Activated naive CD8-positive, alpha-beta T cell treated with anti-CD3 and anti-CD28 coated beads, Interleukin-2, amount 10 ng/mL, durations not matched to agents 7 days and 5 days (primary cell): ENCODE data around the gene CDHR2. TPM values are rescaled to one million over a fixed set of nuclear protein-coding genes. Genes with fewer than 3 reads are reported as not detected.

ENCODE experiments used
- ATAC-seq: fragments of 150-1000 bp; cut with Tn5 transposase; one replicate; pipeline ENCODE4 v1.10.0; 2021; ENCODE audit warnings: low read depth, moderate library complexity
- POLR2A ChIA-PET: fragments of 350-600 bp; sonication (Branson Sonifier 250); formaldehyde crosslinking; loops from one replicate; lab custom pipeline; 2021; ENCODE audit warnings: antibody characterized with exemption; lab: Charles Lee
- DNase-seq: peaks from one replicate; pipeline ENCODE4 v3.0.0; 2021
- H3K27ac Mint-ChIP-seq: one replicate; pipeline ENCODE4 v1.8.0; 2022; ENCODE audit warnings: mild to moderate bottlenecking, mixed read lengths
- H3K27me3 Mint-ChIP-seq: one replicate; pipeline ENCODE4 v1.8.0; 2022; ENCODE audit warnings: mild to moderate bottlenecking, moderate library complexity, mixed read lengths
- H3K36me3 Mint-ChIP-seq: one replicate; pipeline ENCODE4 v1.8.0; 2021; ENCODE audit warnings: mild to moderate bottlenecking, mixed read lengths
- H3K4me1 Mint-ChIP-seq: one replicate; pipeline ENCODE4 v1.8.0; 2021; ENCODE audit warnings: mixed read lengths
- H3K4me3 Mint-ChIP-seq: one replicate; pipeline ENCODE4 v1.8.0; 2022; ENCODE audit warnings: mild to moderate bottlenecking, moderate library complexity, mixed read lengths
- H3K9me3 Mint-ChIP-seq: one replicate; pipeline ENCODE4 v1.8.0; 2021; ENCODE audit warnings: mixed read lengths
- total RNA-seq, 2 experiments: library from RNA; stranded (reverse); gene quantifications; one replicate each; pipeline ENCODE4 v1.2.3, GENCODE V29; 2021

CDHR2 gene
- total RNA-seq, 2 experiments from 2014 or later = 2.4 to 3.8 TPM

GRCh38 chr5:176537554-176538229 is 11.4 kb upstream of the CDHR2 start:
- DNase-seq (peak; percentile 89), ATAC-seq (peak; percentile 70)
- Mint-ChIP-seq H3K36me3 (peaks cover 11% of the 10 kb centered on the region), H3K4me3 (peak overlapping the region; percentile 100), H3K4me1 (peaks cover 63% of the 10 kb centered on the region), H3K9me3 (no peaks in the 10 kb centered on the region), H3K27ac (peak overlapping the region; percentile 99), H3K27me3 (no peaks in the 10 kb centered on the region)
- POLR2A ChIA-PET = interaction anchor here (0.6 to 5.6 kb wide), 21 partner anchors 9 to 918 kb away, joined by 3 to 60 read pairs (median 5); partner anchors contain the start of genes CLTB, FAF2, HIGD2A and KIAA1191

DNA sequence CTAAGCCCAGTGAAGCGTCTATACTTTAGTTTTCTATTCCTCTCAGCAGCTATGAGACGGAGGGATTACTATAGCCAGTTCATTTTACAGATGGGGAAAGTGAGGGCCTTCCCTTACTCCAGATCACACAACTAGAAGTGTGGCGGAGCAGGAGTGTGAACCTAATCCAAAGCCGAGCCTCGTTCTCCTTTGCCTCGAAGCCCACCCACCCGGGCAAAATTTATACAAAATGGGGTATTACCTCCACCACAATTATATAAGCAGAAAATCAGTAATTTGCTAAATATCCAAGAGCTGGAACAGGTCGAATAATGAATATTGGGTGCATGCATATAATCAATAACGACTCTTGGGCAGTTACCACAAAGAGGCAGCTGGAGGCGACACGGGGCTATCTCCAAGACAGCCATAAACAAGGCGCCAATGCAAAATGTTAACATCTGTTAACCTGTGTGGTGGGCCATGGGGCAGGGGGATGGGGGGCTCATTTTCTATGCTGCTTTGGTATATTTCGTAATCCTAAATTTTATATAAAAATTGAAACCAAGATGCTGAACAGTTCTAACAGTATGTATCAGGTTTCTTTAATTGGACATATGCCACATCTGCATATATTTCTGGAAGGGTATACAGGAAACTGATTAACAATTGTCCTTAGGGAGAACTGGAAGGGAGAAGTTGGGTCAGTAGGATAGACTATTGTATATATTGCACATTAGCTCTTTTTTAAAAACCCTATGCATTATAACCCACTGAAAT is 10.7 kb upstream of the CDHR2 start:
- Mint-ChIP-seq H3K4me1 (peaks cover 58% of the 10 kb centered on the region), H3K4me3 (peak overlapping the region; percentile 100), H3K27ac (peak overlapping the region; percentile 99), H3K36me3 (peaks cover 11% of the 10 kb centered on the region), H3K27me3 (no peaks in the 10 kb centered on the region), H3K9me3 (no peaks in the 10 kb centered on the region)
- ATAC-seq = no peak
- POLR2A ChIA-PET = interaction anchor here (0.6 to 5.6 kb wide), 14 partner anchors 9 to 917 kb away, joined by 3 to 60 read pairs (median 5); partner anchors contain the start of genes FAF2, HIGD2A, NOP16 and TSPAN17
- DNase-seq = no peak

DNA sequence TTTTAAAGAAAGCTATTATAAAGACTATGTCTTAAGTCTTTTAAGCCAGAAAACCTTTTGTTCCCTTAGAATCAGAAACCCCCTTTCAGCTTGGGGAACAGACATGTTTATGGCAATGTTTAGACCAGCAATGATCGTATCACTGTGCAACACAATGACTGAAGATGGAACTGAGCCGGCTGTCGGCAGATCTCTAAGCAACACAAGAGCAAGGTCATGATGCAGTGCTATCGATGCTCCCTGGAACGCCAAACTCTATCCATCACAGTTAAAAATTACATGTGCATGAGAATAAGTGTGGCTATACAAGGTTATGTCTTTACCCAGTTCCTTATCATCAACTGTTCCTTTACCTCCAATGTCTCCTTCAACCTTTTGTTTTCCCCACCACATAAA is 10.2 kb upstream of the CDHR2 start:
- DNase-seq (no peak), ATAC-seq (no peak)
- Mint-ChIP-seq H3K4me1 (peaks cover 53% of the 10 kb centered on the region), H3K9me3 (no peaks in the 10 kb centered on the region), H3K27ac (peak overlapping the region; percentile 51), H3K27me3 (no peaks in the 10 kb centered on the region), H3K4me3 (no peak overlapping the region), H3K36me3 (peaks cover 9% of the 10 kb centered on the region)
- POLR2A ChIA-PET = interaction anchor here (0.9 to 6.5 kb wide), 5 partner anchors 7 to 108 kb away, joined by 4 to 167 read pairs (median 11); partner anchors contain the start of gene TSPAN17

DNA sequence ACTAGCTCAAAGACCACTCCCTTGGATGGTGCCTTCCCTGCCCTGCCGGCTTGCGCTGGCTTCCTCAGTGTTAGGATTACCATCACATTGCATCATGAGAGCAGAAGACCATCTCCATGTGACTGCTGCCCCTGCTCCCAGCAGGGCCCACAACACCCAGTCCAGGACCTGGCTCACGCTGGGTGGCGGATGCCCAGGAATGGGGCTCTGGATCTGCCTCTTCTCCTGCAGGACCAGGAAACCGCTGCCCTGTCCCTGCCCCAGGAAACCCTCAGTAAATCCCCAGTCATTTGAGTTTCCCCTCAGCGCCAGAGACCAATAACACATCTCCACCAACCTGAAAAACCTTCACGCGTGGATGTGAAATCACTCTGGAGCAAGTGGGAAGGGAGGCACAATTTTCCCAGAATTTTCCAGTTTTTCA is 8.7 kb upstream of the CDHR2 start:
- POLR2A ChIA-PET = interaction anchor here (0.8 to 6.5 kb wide), 4 partner anchors 8 to 125 kb away, joined by 3 to 167 read pairs (median 4); no protein-coding TSS in a partner anchor
- Mint-ChIP-seq H3K4me3 (peak overlapping the region; percentile 97), H3K4me1 (peaks cover 54% of the 10 kb centered on the region), H3K36me3 (peaks cover 4% of the 10 kb centered on the region), H3K9me3 (no peaks in the 10 kb centered on the region), H3K27me3 (no peaks in the 10 kb centered on the region), H3K27ac (peak overlapping the region; percentile 96)
- DNase-seq = no peak
- ATAC-seq = no peak

DNA sequence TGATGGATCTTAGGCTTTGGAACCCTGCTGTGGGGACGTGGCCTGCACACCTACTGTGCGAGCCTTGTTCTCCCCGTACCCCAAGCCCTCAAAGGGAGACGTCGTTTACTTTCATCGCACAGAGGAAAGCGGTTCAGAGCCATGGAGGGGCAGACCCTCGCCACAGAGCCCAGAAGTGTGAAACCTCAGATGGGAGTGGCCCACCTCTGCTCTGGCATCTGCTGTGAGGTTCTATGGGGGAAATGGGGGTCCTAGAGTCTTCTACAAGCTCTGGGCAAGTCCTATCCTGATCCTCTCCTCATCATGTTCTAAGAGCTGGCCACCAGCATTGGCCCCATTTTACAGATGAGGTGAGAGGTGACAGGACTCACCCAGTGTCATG is 8.2 kb upstream of the CDHR2 start:
- H3K27me3 Mint-ChIP-seq = no peaks in the 10 kb centered on the region
- POLR2A ChIA-PET = interaction anchor here (0.6 to 6.5 kb wide), 4 partner anchors 9 to 125 kb away, joined by 3 to 167 read pairs (median 12); no protein-coding TSS in a partner anchor
- H3K36me3 Mint-ChIP-seq = no peaks in the 10 kb centered on the region
- ATAC-seq = no peak
- no peak for DNase-seq
- peaks cover 54% of the 10 kb centered on the region for H3K4me1 Mint-ChIP-seq
- peak overlapping the region; percentile 97 for H3K4me3 Mint-ChIP-seq
- H3K27ac Mint-ChIP-seq = peak overlapping the region; percentile 96
- H3K9me3 Mint-ChIP-seq = no peaks in the 10 kb centered on the region

- H3K36me3 Mint-ChIP-seq = no peaks in the 10 kb centered on the region
- DNase-seq = peak; percentile 78
- peaks cover 54% of the 10 kb centered on the region for H3K4me1 Mint-ChIP-seq
- POLR2A ChIA-PET = interaction anchor here (0.6 to 6.5 kb wide), 4 partner anchors 9 to 113 kb away, joined by 3 to 167 read pairs (median 14); no protein-coding TSS in a partner anchor
- H3K27me3 Mint-ChIP-seq = no peaks in the 10 kb centered on the region
- H3K9me3 Mint-ChIP-seq = no peaks in the 10 kb centered on the region
- H3K27ac Mint-ChIP-seq = peak overlapping the region; percentile 96
- H3K4me3 Mint-ChIP-seq = peak overlapping the region; percentile 97
- peak; percentile 14 for ATAC-seq
These were observed 7.6 kb upstream of the CDHR2 start for GRCh38 chr5:176541338-176542134.

- Mint-ChIP-seq H3K4me1 (peaks cover 54% of the 10 kb centered on the region), H3K27ac (peak overlapping the region; percentile 96), H3K9me3 (no peaks in the 10 kb centered on the region), H3K27me3 (no peaks in the 10 kb centered on the region), H3K36me3 (no peaks in the 10 kb centered on the region), H3K4me3 (peak overlapping the region; percentile 97)
- ATAC-seq (peak; percentile 5), DNase-seq (peak; percentile 82)
- POLR2A ChIA-PET = interaction anchor here (0.7 to 6.5 kb wide), 7 partner anchors 10 to 125 kb away, joined by 3 to 167 read pairs (median 20); partner anchors contain the start of genes CLTB and FAF2
These were observed 7.0 kb upstream of the CDHR2 start for GRCh38 chr5:176542135-176542595.

- no peaks in the 10 kb centered on the region for H3K9me3 Mint-ChIP-seq
- POLR2A ChIA-PET = interaction anchor here (0.7 to 6.5 kb wide), 13 partner anchors 9 to 153 kb away, joined by 3 to 167 read pairs (median 6); partner anchors contain the start of genes CLTB, FAF2 and HIGD2A
- no peaks in the 10 kb centered on the region for H3K36me3 Mint-ChIP-seq
- peaks cover 54% of the 10 kb centered on the region for H3K4me1 Mint-ChIP-seq
- no peaks in the 10 kb centered on the region for H3K27me3 Mint-ChIP-seq
- ATAC-seq (peak; percentile 32), DNase-seq (no peak)
- peak overlapping the region; percentile 97 for H3K4me3 Mint-ChIP-seq
- peak overlapping the region; percentile 96 for H3K27ac Mint-ChIP-seq
These were observed 6.3 kb upstream of the CDHR2 start for GRCh38 chr5:176542596-176543427.

DNA sequence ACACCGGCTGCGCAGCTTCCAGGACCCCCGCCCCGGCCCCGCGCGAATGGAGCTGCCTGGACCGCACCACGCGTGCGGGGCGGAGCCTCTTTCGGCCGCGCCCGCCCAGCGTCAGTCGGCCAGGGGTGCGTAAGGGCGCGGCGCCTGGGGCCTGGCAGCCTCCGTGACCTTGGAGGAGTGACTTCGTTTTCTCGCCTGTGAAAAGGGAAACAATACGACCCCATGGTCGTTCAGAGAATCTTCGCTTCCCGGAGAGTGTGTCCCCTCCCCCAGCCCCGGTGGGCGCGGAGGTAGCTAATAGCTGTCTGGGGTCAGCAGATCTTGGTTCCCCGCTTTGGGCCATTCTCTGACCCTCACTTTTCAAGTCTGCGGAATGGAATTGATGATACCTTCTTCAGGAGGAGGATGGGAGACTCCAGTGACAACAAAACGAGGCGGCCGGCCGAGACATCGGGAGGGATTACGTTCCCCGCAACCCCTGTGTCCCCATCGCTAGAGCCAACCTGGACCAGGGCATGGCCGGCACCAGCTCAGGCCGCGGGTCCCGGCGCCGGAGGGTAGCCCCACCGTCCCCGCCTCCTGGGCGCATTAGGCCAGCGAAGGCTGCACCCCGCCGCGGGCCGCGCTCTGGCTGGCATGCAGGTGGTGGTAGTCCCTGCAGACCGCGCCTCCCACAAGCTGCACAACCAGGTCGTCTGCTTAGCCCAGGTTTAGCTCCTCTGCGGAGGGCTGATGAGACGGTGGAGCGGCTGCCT is 5.5 kb upstream of the CDHR2 start:
- Mint-ChIP-seq H3K36me3 (no peaks in the 10 kb centered on the region), H3K4me1 (peaks cover 47% of the 10 kb centered on the region)

GRCh38 chr5:176545388-176545736 is 3.8 kb upstream of the CDHR2 start:
- no peaks in the 10 kb centered on the region for H3K27me3 Mint-ChIP-seq
- no peak overlapping the region for H3K27ac Mint-ChIP-seq
- ATAC-seq (no peak), DNase-seq (no peak)
- POLR2A ChIA-PET = interaction anchor here (6.5 kb wide), 1 partner anchor 13 kb away, joined by 167 read pairs; no protein-coding TSS in a partner anchor
- H3K36me3 Mint-ChIP-seq = no peaks in the 10 kb centered on the region
- no peaks in the 10 kb centered on the region for H3K9me3 Mint-ChIP-seq
- H3K4me1 Mint-ChIP-seq = peaks cover 34% of the 10 kb centered on the region
- H3K4me3 Mint-ChIP-seq = no peak overlapping the region

More for the DNA sequence above, 5.5 kb upstream of the CDHR2 start:
- Mint-ChIP-seq H3K27me3 (no peaks in the 10 kb centered on the region), H3K4me3 (peak overlapping the region; percentile 94), H3K27ac (peak overlapping the region; percentile 96), H3K9me3 (no peaks in the 10 kb centered on the region)
- DNase-seq (peak; percentile 89), ATAC-seq (peak; percentile 78)
- POLR2A ChIA-PET = interaction anchor here (0.8 to 6.5 kb wide), 14 partner anchors 8 to 154 kb away, joined by 3 to 167 read pairs (median 6); partner anchors contain the start of genes CLTB, FAF2 and HIGD2A
